A673 (cell line): ENCODE data around the gene KLHDC3.

ENCODE experiments used
- CTCF ChIP-seq: fragments of 300-800, 200-600 bp; sonication (generic); conservative IDR thresholded peaks from 2 replicates; pipeline ENCODE4 v1.5.1; 2017; ENCODE audit warnings: low read depth, mild to moderate bottlenecking, antibody characterized with exemption, low read length, moderate library complexity, mixed read lengths
- EZH2 ChIP-seq: fragments of 200-600 bp; sonication (generic); IDR thresholded peaks from 2 replicates; pipeline ENCODE4 v1.6.1; 2017; ENCODE audit warnings: borderline replicate concordance, low read depth, mild to moderate bottlenecking, mixed read lengths, antibody characterized with exemption, low read length; ENCODE audit not compliant: poor library complexity, severe bottlenecking

GRCh38 chr6:42984001-42984923, 29.8 kb upstream of the KLHDC3 start, which contains the start of gene PPP2R5D:
- no peak for TF ChIP-seq CTCF
- no peak for TF ChIP-seq EZH2
